Epithelial cell of esophagus (primary cell): ENCODE data around the gene HOXC5.

Experiments
- DNase-seq: peaks from one replicate; pipeline ENCODE4 v3.0.0; 2010; ENCODE audit warnings: low read depth
- H3K4me3 ChIP-seq: 2 replicates; pipeline ENCODE4 v1.5.1; 2011; ENCODE audit warnings: mild to moderate bottlenecking, low read length, control low read depth
- TF ChIP-seq, protein P1 (sequence below): IDR thresholded peaks from 2 replicates; pipeline ENCODE4 v1.5.1; 2011; ENCODE audit warnings: low read depth, mild to moderate bottlenecking, low read length, control low read depth, inconsistent platforms; ENCODE audit not compliant: insufficient read depth; ENCODE audit errors: missing control alignments

The HOXC5 gene

DNA sequence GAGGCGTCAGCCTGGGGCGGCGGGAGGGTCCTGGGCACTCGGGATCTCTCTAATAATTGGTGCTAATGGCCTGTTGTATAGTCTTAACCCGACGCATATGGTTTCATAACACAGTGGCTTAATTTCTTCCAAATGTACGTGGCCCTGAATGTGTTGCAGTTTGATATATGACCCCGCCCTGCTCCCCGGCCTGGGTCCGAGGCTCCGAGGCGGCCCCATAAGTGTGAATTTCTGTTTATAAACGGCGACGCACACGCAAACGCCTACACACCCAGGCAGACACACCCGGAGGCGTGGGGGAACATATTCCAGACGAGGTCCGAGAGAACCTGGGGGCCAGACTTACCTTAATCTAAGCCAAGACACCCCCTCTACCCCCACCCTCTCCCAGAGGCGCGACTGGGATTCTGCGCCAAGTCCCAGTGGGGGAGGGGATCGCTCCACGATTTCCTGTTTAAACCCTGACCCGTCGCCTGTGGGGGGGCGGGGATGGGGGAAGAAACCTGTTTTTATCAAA lies 14.3 kb upstream of the HOXC5 start:
- TF ChIP-seq, protein P1, sequence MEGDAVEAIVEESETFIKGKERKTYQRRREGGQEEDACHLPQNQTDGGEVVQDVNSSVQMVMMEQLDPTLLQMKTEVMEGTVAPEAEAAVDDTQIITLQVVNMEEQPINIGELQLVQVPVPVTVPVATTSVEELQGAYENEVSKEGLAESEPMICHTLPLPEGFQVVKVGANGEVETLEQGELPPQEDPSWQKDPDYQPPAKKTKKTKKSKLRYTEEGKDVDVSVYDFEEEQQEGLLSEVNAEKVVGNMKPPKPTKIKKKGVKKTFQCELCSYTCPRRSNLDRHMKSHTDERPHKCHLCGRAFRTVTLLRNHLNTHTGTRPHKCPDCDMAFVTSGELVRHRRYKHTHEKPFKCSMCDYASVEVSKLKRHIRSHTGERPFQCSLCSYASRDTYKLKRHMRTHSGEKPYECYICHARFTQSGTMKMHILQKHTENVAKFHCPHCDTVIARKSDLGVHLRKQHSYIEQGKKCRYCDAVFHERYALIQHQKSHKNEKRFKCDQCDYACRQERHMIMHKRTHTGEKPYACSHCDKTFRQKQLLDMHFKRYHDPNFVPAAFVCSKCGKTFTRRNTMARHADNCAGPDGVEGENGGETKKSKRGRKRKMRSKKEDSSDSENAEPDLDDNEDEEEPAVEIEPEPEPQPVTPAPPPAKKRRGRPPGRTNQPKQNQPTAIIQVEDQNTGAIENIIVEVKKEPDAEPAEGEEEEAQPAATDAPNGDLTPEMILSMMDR = no peak
- peak overlapping the region; percentile 41 for H3K4me3 ChIP-seq

DNA sequence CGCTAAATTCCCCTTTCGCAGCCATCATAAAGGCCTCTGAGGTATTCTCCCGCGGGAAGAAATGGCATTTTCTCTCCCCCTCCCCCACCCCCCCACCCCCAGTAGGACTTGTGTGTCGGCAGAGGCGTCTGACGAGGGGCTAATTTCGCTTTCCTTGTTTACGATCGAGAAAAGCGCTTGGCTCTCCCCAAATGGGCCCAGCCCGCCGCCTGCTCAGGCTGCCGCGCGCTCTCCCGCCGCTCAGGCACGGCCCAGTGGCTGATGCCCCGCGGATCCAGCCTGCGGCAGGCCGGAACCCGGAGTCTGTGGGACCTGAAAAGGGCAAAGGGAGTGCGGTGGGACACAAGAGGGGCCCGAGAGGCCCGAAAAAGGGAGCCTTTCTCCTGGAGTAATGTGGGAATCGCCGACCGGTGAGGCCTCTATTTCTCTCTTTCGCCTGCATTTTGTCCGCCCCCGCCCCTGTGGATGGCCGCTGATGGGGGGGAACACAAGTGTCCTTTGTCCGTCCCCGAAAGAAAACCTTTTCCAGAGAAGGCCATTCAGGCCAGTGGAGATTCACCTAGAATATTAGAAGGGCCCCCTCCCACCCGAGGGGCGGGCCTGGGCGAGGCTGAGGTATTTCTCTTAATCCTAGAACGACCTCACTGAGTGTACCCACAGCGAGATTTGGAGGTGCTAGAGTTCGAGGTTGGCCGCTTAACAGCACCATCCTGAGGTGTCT lies 13.6 kb upstream of the HOXC5 start:
- no peak overlapping the region for H3K4me3 ChIP-seq
- no peak for DNase-seq
- TF ChIP-seq, protein P1 = no peak

More for the DNA sequence above, 14.3 kb upstream of the HOXC5 start:
- DNase-seq = no peak

DNA sequence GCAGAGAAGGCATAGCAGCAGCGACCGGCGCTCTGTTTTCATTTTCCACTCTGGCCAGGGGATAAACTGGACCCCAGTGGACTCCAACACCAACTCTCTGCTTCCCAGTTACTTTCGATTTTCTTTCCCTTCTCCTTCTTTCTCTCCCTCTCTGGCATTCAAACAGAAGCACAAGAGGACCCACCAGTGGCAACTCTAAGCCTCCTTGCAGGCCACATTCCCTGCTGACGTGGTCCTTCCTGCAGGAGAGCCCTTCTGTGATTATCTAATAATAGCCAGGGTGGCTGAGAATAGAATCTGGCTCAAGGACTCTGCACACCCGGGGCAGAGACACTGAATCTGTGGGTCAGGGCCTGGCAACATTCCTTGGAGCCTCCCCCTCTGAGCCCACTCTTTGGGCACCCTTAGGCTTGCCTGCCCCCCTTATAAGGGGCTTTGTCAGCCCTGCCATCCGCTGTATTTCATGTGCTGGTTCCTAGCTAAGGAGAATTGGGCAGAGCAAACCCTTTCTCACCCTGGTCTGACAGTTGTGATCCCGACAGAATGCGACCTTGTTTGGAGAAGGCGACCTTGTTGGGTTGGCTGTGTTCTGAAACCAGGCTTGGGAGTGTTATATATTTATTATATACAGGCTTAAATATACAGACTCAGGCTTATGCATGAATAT lies 12.8 kb upstream of the HOXC5 start:
- DNase-seq = no peak
- TF ChIP-seq, protein P1 = no peak
- H3K4me3 ChIP-seq = no peak overlapping the region

DNA sequence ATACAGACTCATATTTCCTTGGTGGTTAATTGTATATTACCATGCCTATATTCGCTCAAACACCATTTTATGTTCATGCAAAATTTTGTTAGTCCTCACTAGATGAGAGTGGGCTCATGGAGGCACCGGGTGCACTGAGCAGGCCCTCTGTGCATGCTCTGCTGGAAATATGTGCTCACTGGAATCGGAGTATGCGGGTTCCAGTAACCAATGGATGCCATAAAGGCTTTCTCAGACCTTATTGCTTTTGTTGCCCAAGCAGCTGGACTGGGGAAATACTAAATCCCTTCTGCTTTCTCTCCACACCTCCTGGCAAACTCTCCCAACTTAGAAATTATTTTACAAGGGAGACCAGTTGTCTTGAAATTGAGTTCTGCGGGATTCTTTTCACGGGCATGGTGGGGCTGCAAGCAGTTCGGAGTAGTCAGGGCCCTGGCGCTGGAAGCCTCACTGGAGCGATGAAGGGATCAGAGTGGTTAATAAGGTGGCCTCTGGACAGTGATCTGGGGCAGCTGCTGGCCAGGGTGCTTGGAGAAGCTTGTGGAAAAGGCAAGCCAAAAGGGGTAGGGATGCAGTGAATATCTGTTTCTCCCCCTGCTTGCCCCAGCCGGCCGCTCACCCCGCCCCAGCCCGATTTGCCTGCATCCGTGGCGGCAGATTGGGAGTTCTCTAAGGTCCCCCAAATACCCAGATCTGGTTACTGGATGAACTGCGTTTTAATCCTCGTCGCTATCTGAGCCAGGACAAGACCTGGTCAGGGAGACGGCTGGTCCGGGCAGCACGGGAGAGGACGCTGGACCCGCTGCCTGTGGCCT lies 12.1 kb upstream of the HOXC5 start:
- no peak for DNase-seq
- TF ChIP-seq, protein P1 = no peak
- no peak overlapping the region for H3K4me3 ChIP-seq

DNA sequence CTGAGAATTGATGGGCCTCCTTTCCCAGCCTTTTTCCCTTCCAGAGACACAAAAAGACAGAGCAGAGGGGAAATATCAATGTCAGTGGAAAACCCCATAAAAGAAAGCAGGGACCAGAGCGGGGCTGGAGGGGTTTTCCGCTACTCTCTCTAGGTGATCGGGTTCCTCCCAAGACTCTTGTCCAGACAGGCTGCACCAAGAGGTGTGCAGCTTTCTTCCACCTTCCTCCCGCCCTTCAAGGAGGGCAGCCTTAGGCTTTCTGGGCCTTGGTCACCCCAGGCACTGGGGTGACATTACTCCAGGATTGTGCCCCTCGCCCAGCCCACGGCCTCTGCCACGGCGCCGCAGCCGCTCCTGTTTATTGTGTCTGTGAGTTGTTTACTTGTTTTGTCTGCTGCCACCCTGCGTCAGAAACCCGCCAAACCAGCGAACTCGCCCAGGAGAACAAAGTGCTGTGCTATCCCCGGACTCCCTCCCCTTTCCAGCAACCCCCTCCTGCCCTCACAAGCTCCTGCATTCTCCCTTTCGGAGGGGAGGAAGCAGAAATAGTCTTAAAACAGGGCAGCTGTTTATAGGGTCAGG lies 11.3 kb upstream of the HOXC5 start:
- TF ChIP-seq, protein P1 = peak; percentile 43
- no peak overlapping the region for H3K4me3 ChIP-seq
- peak; percentile 38 for DNase-seq
